ENCODE measurements around the gene DEF6.

DEF6 gene

GRCh38 chr6:35297601-35298481, at the start of gene DEF6:
Gene DEF6 (plus strand): TSS chr6:35297818. CDS start chr6:35297857, 39 bp downstream.
- ATAC-seq (peak; percentile 84), DNase-seq (peak; percentile 86)

- no peak for ATAC-seq
- DNase-seq: no peak
Observed at GRCh38 chr6:35248300-35248699, 49.3 kb upstream of the DEF6 start.

- DNase-seq (no peak), ATAC-seq (no peak)
Observed at GRCh38 chr6:35248965-35249364, 48.7 kb upstream of the DEF6 start.

GRCh38 chr6:35251949-35252348, 45.7 kb upstream of the DEF6 start:
- ATAC-seq (no peak), DNase-seq (no peak)

GRCh38 chr6:35253249-35253648, 44.4 kb upstream of the DEF6 start:
- DNase-seq (no peak), ATAC-seq (no peak)

GRCh38 chr6:35258336-35258735, 39.3 kb upstream of the DEF6 start:
- DNase-seq (no peak), ATAC-seq (no peak)

- no peak for DNase-seq
- ATAC-seq: peak; percentile 12
Observed at GRCh38 chr6:35258858-35259193, 38.8 kb upstream of the DEF6 start.

GRCh38 chr6:35259194-35259947, 38.2 kb upstream of the DEF6 start, which contains the start of gene ZNF76:
Gene ZNF76 (plus strand): TSS chr6:35259735. CDS start chr6:35281152, 21,417 bp downstream.
- peak; percentile 95 for DNase-seq
- ATAC-seq: peak; percentile 92

GRCh38 chr6:35259948-35260590, 37.5 kb upstream of the DEF6 start:
- DNase-seq: peak; percentile 82
- ATAC-seq: peak; percentile 71

- DNase-seq: no peak
- no peak for ATAC-seq
Observed at GRCh38 chr6:35260591-35261570, 36.7 kb upstream of the DEF6 start.

- DNase-seq (no peak), ATAC-seq (no peak)
Observed at GRCh38 chr6:35262596-35262995, 35.0 kb upstream of the DEF6 start.

GRCh38 chr6:35264550-35265274, 32.9 kb upstream of the DEF6 start:
- no peak for DNase-seq
- no peak for ATAC-seq

GRCh38 chr6:35265523-35265922, 32.1 kb upstream of the DEF6 start:
- DNase-seq (no peak), ATAC-seq (no peak)

- DNase-seq (no peak), ATAC-seq (no peak)
Observed at GRCh38 chr6:35267446-35267845, 30.2 kb upstream of the DEF6 start.

GRCh38 chr6:35267897-35268296, 29.7 kb upstream of the DEF6 start:
- DNase-seq (no peak), ATAC-seq (no peak)

GRCh38 chr6:35272005-35272404, 25.6 kb upstream of the DEF6 start:
- DNase-seq (no peak), ATAC-seq (no peak)

- no peak for DNase-seq
- ATAC-seq: no peak
Observed at GRCh38 chr6:35273822-35274559, 23.6 kb upstream of the DEF6 start.

- no peak for ATAC-seq
- DNase-seq: no peak
Observed at GRCh38 chr6:35275744-35276260, 21.8 kb upstream of the DEF6 start.

- DNase-seq (no peak), ATAC-seq (no peak)
Observed at GRCh38 chr6:35278708-35279107, 18.9 kb upstream of the DEF6 start.

GRCh38 chr6:35280903-35281302, 16.7 kb upstream of the DEF6 start:
- ATAC-seq (no peak), DNase-seq (no peak)

Data from stimulated activated naive CD8-positive, alpha-beta T cell treated with anti-CD3 and anti-CD28 coated beads, Interleukin-15, Interleukin-2, amounts not matched to agents 100 U/mL and 50 U/mL, for 24 hours (primary cell).